DND-41 (cell line): ENCODE results near the gene PIRT.

Experiments
- ATAC-seq: fragments of 200-7000 bp; cut with Tn5 transposase; 3 replicates; pipeline ENCODE4 v1.9.1; 2021; ENCODE audit warnings: low read depth; ENCODE audit not compliant: insufficient read depth
- DNase-seq: peaks from one replicate; pipeline ENCODE4 v3.0.0-alpha.2; 2020
- H2AFZ ChIP-seq: 2 replicates; pipeline ENCODE4 v1.6.0; 2012; ENCODE audit warnings: low read depth, low read length
- H3K27ac ChIP-seq: 2 replicates; pipeline ENCODE4 v1.5.1; 2012; ENCODE audit warnings: low read length, inconsistent platforms
- H3K27me3 ChIP-seq: fragments of 200-600 bp; sonication (generic); 2 replicates; pipeline ENCODE4 v1.6.0; 2012; ENCODE audit warnings: low read length, mild to moderate bottlenecking, inconsistent platforms; ENCODE audit not compliant: insufficient read depth, poor library complexity
- H3K36me3 ChIP-seq: 2 replicates; pipeline ENCODE4 v1.5.1; 2012; ENCODE audit warnings: low read length, inconsistent platforms; ENCODE audit not compliant: insufficient read depth
- H3K4me1 ChIP-seq: 2 replicates; pipeline ENCODE4 v1.5.1; 2012; ENCODE audit warnings: mild to moderate bottlenecking, low read length; ENCODE audit not compliant: insufficient read depth
- H3K4me2 ChIP-seq: 2 replicates; pipeline ENCODE4 v1.6.0; 2012; ENCODE audit warnings: mild to moderate bottlenecking, moderate library complexity, low read length, inconsistent platforms; ENCODE audit not compliant: insufficient read depth
- H3K4me3 ChIP-seq, 2 experiments: fragments of 200-600 bp in 1 of 2; shearing (Covaris generic) in 1 of 2; 2 replicates each; pipeline ENCODE4 v1.5.1; 2012 to 2016; ENCODE audit warnings: inconsistent platforms in 2 of 2, low read length in 2 of 2, mild to moderate bottlenecking in 2 of 2, low read depth in 1 of 2, moderate library complexity in 1 of 2
- H3K79me2 ChIP-seq: 2 replicates; pipeline ENCODE4 v1.6.0; 2012; ENCODE audit warnings: low read length, inconsistent platforms; ENCODE audit not compliant: insufficient read depth
- H3K9ac ChIP-seq: 2 replicates; pipeline ENCODE4 v1.6.0; 2012; ENCODE audit warnings: low read depth, mild to moderate bottlenecking, inconsistent platforms, low read length, moderate library complexity
- H3K9me3 ChIP-seq: 2 replicates; pipeline ENCODE4 v1.5.1; 2012; ENCODE audit warnings: low read length, moderate library complexity, mild to moderate bottlenecking, inconsistent platforms; ENCODE audit not compliant: insufficient read depth, severe bottlenecking
- H4K20me1 ChIP-seq: 2 replicates; pipeline ENCODE4 v1.6.0; 2012; ENCODE audit warnings: low read length; ENCODE audit not compliant: insufficient read depth
- CTCF ChIP-seq: IDR thresholded peaks from 2 replicates; pipeline ENCODE4 v1.5.1; 2012; ENCODE audit warnings: borderline replicate concordance, low read length, moderate library complexity, mild to moderate bottlenecking; ENCODE audit not compliant: poor library complexity, severe bottlenecking; ENCODE audit errors: extremely low read depth
- EZH2 ChIP-seq: IDR thresholded peaks from 3 replicates; pipeline ENCODE4 v1.6.1; 2012; ENCODE audit warnings: borderline replicate concordance, low read depth, mild to moderate bottlenecking, moderate library complexity, low read length, inconsistent platforms; ENCODE audit not compliant: severe bottlenecking

The PIRT gene

GRCh38 chr17:10845388-10845751 is 7.5 kb upstream of the PIRT start:
- H3K27me3 ChIP-seq, result no peaks in the 10 kb centered on the region
- no peak for TF ChIP-seq EZH2
- no peak overlapping the region for H3K9ac ChIP-seq
- ATAC-seq, result no peak
- no peak for DNase-seq
- H3K9me3 ChIP-seq, result no peaks in the 10 kb centered on the region
- no peaks in the 10 kb centered on the region for H3K36me3 ChIP-seq
- no peak overlapping the region for H3K27ac ChIP-seq
- peak overlapping the region; percentile 68; the same call in 1 of the 2 replicates for H3K4me2 ChIP-seq
- no peak overlapping the region for H2AFZ ChIP-seq
- no peaks in the 10 kb centered on the region for H3K79me2 ChIP-seq
- H4K20me1 ChIP-seq, result no peaks in the 10 kb centered on the region
- H3K4me1 ChIP-seq, result peaks cover 6% of the 10 kb centered on the region
- peak overlapping the region in 1 of 2 experiments; percentile 49; a peak in 1 of 4 replicates for H3K4me3 ChIP-seq

- H3K4me1 ChIP-seq, result peaks cover 6% of the 10 kb centered on the region
- peak; percentile 96 for TF ChIP-seq CTCF
- TF ChIP-seq EZH2, result no peak
- no peak overlapping the region for H3K9ac ChIP-seq
- H3K9me3 ChIP-seq, result no peaks in the 10 kb centered on the region
- H3K36me3 ChIP-seq, result no peaks in the 10 kb centered on the region
- no peaks in the 10 kb centered on the region for H3K79me2 ChIP-seq
- no peak overlapping the region for H3K27ac ChIP-seq
- ATAC-seq, result peak; percentile 96
- peak overlapping the region; percentile 53 for H2AFZ ChIP-seq
- peak; percentile 74 for DNase-seq
- no peaks in the 10 kb centered on the region for H4K20me1 ChIP-seq
- H3K27me3 ChIP-seq, result no peaks in the 10 kb centered on the region
- H3K4me3 ChIP-seq, result peak overlapping the region in 1 of 2 experiments; percentile 49; a peak in 2 of 4 replicates
- peak overlapping the region; percentile 68 for H3K4me2 ChIP-seq
Observed at GRCh38 chr17:10844621-10845387, 6.9 kb upstream of the PIRT start.

GRCh38 chr17:10843811-10844210 is 5.9 kb upstream of the PIRT start:
- TF ChIP-seq CTCF (no peak), EZH2 (no peak)
- Histone ChIP-seq H2AFZ (no peak overlapping the region), H3K4me1 (peaks cover 6% of the 10 kb centered on the region), H3K36me3 (no peaks in the 10 kb centered on the region), H3K79me2 (no peaks in the 10 kb centered on the region), H3K4me3 (no peak overlapping the region), H3K9me3 (no peaks in the 10 kb centered on the region), H3K9ac (no peak overlapping the region), H3K27me3 (no peaks in the 10 kb centered on the region), H4K20me1 (no peaks in the 10 kb centered on the region), H3K27ac (no peak overlapping the region), H3K4me2 (no peak overlapping the region)
- DNase-seq (no peak), ATAC-seq (no peak)

- H3K36me3 ChIP-seq, result no peaks in the 10 kb centered on the region
- DNase-seq (no peak), ATAC-seq (no peak)
- H3K79me2 ChIP-seq, result no peaks in the 10 kb centered on the region
- no peaks in the 10 kb centered on the region for H3K9me3 ChIP-seq
- no peak overlapping the region for H2AFZ ChIP-seq
- TF ChIP-seq EZH2 (no peak), CTCF (no peak)
- H3K4me3 ChIP-seq, result no peak overlapping the region
- H3K4me1 ChIP-seq, result peaks cover 6% of the 10 kb centered on the region
- no peaks in the 10 kb centered on the region for H3K27me3 ChIP-seq
- no peak overlapping the region for H3K27ac ChIP-seq
- no peak overlapping the region for H3K4me2 ChIP-seq
- no peak overlapping the region for H3K9ac ChIP-seq
- H4K20me1 ChIP-seq, result no peaks in the 10 kb centered on the region
Observed at GRCh38 chr17:10842658-10843057, 4.8 kb upstream of the PIRT start.
